ENCODE results near the gene TMBIM1. TPM values are rescaled to one million over a fixed set of nuclear protein-coding genes. Genes with fewer than 3 reads are reported as not detected.
A peak's percentile ranks its signal among the peaks of the same experiment; 100 is the strongest.

TMBIM1 gene
- total and polyA plus RNA-seq, 8 donors, result 63.5 to 308 (median 70.9) TPM

- TF ChIP-seq CTCF (IDR thresholded peaks at IDR 0.05), result no peak
- intact Hi-C loops (cut with DNase I), result loop anchor here in 1 of 2 donors (5.0 kb wide), 1 partner anchor 82 kb away; no protein-coding TSS in a partner anchor
- no peak overlapping the region for H3K4me3 ChIP-seq
- no peaks in the 10 kb centered on the region for H3K27me3 ChIP-seq
- no peaks in the 10 kb centered on the region for H3K9me3 ChIP-seq
- H3K4me1 ChIP-seq, result peaks cover 17 to 68% of the 10 kb centered on the region in 2 donors
- peak in 1 of 4 donors; percentile 32 for DNase-seq
- no peak for ATAC-seq
- peaks cover 0 to 57% of the 10 kb centered on the region in 2 donors for H3K36me3 ChIP-seq
- peak overlapping the region in 1 of 2 donors; percentile 53 for H3K27ac ChIP-seq
These were observed 28.3 kb downstream of the TMBIM1 start for GRCh38 chr2:218263817-218264641.

GRCh38 chr2:218262631-218263586 lies 29.4 kb downstream of the TMBIM1 start:
- DNase-seq (peak in 1 of 4 donors; percentile 27), ATAC-seq (no peak)
- H3K27me3 ChIP-seq, result no peaks in the 10 kb centered on the region
- H3K36me3 ChIP-seq, result peaks cover 0 to 56% of the 10 kb centered on the region in 2 donors
- intact Hi-C loops (cut with DNase I), result loop anchor here in 1 of 2 donors (5.0 kb wide), 1 partner anchor 81 kb away; no protein-coding TSS in a partner anchor
- H3K9me3 ChIP-seq, result no peaks in the 10 kb centered on the region
- TF ChIP-seq CTCF (IDR thresholded peaks at IDR 0.05), result no peak
- H3K4me3 ChIP-seq, result no peak overlapping the region
- H3K4me1 ChIP-seq, result peaks cover 20 to 66% of the 10 kb centered on the region in 2 donors
- peak overlapping the region in 1 of 2 donors; percentile 53 for H3K27ac ChIP-seq

- ATAC-seq, result no peak
These were observed 30.1 kb downstream of the TMBIM1 start for GRCh38 chr2:218262237-218262600.

GRCh38 chr2:218261423-218262236 lies 30.7 kb downstream of the TMBIM1 start:
- ATAC-seq (no peak), DNase-seq (peak in 1 of 4 donors; percentile 24)
- Histone ChIP-seq H3K9me3 (no peaks in the 10 kb centered on the region), H3K4me3 (no peak overlapping the region), H3K27me3 (no peaks in the 10 kb centered on the region), H3K4me1 (peaks cover 20 to 75% of the 10 kb centered on the region in 2 donors), H3K36me3 (peaks cover 0 to 50% of the 10 kb centered on the region in 2 donors), H3K27ac (peak overlapping the region in 1 of 2 donors; percentile 77)
- no peak for TF ChIP-seq CTCF (IDR thresholded peaks at IDR 0.05)
- intact Hi-C loops (cut with DNase I), result loop anchor here in 1 of 2 donors (5.0 kb wide), 1 partner anchor 79 kb away; no protein-coding TSS in a partner anchor

More at GRCh38 chr2:218262237-218262600, 30.1 kb downstream of the TMBIM1 start:
- intact Hi-C loops (cut with DNase I), result loop anchor here in 1 of 2 donors (5.0 kb wide), 1 partner anchor 80 kb away; no protein-coding TSS in a partner anchor
- no peak for DNase-seq
- H3K9me3 ChIP-seq, result no peaks in the 10 kb centered on the region
- peaks cover 0 to 50% of the 10 kb centered on the region in 2 donors for H3K36me3 ChIP-seq
- peaks cover 20 to 69% of the 10 kb centered on the region in 2 donors for H3K4me1 ChIP-seq
- no peak overlapping the region for H3K27ac ChIP-seq
- no peak overlapping the region for H3K4me3 ChIP-seq
- TF ChIP-seq CTCF (IDR thresholded peaks at IDR 0.05), result no peak
- no peaks in the 10 kb centered on the region for H3K27me3 ChIP-seq
